GM12891 (cell line): Measurements from ENCODE around the gene LHFPL2.

Experiments
- DNase-seq: peaks from one replicate; pipeline ENCODE4 v3.0.0; 2011; ENCODE audit warnings: low spot score; ENCODE audit not compliant: insufficient read length
- FAIRE-seq: peaks from 2 replicates; lab custom pipeline; 2011; peaks lifted over from hg19 to GRCh38; lab: Jason Lieb, UNC
- PAX5 ChIP-seq: IDR thresholded peaks from 2 replicates; pipeline ENCODE4 v1.6.1; 2011; ENCODE audit warnings: low read length, moderate library complexity, mild to moderate bottlenecking; ENCODE audit not compliant: insufficient read depth, severe bottlenecking
- POLR2A ChIP-seq: IDR thresholded peaks from 2 replicates; pipeline ENCODE4 v1.6.1; 2011; ENCODE audit warnings: low read depth, low read length, control low read depth
- POLR2AphosphoS5 ChIP-seq: IDR thresholded peaks from 2 replicates; pipeline ENCODE4 v1.6.1; 2011; ENCODE audit warnings: low read depth, low read length, control low read depth
- POU2F2 ChIP-seq: IDR thresholded peaks from 2 replicates; pipeline ENCODE4 v1.6.1; 2011; ENCODE audit warnings: low read depth, mild to moderate bottlenecking, control low read depth, low read length, moderate library complexity
- SPI1 ChIP-seq: IDR thresholded peaks from 2 replicates; pipeline ENCODE4 v1.6.1; 2011; ENCODE audit warnings: low read depth, low read length, control low read depth
- TAF1 ChIP-seq: IDR thresholded peaks from 2 replicates; pipeline ENCODE4 v1.6.1; 2011; ENCODE audit warnings: low read depth, low read length, control low read depth

Gene LHFPL2

GRCh38 chr5:78600687-78601414 lies 47.7 kb downstream of the LHFPL2 start:
- DNase-seq (no peak), FAIRE-seq (no peak)
- TF ChIP-seq POU2F2 (no peak), PAX5 (no peak), POLR2A (no peak), SPI1 (no peak), POLR2AphosphoS5 (no peak), TAF1 (no peak)

GRCh38 chr5:78598973-78599372 lies 49.6 kb downstream of the LHFPL2 start:
- no peak for DNase-seq
- FAIRE-seq, result no peak
- TF ChIP-seq TAF1 (no peak), PAX5 (no peak), POU2F2 (no peak), POLR2A (no peak), SPI1 (no peak), POLR2AphosphoS5 (no peak)

- DNase-seq (no peak), FAIRE-seq (no peak)
- TF ChIP-seq SPI1, result no peak
- TF ChIP-seq POU2F2, result no peak
- TF ChIP-seq POLR2AphosphoS5, result no peak
- TF ChIP-seq PAX5, result no peak
- TF ChIP-seq TAF1, result no peak
- no peak for TF ChIP-seq POLR2A
These were observed 50.6 kb downstream of the LHFPL2 start for GRCh38 chr5:78597974-78598371.

GRCh38 chr5:78597068-78597973 lies 51.3 kb downstream of the LHFPL2 start:
- FAIRE-seq (no peak), DNase-seq (no peak)
- TF ChIP-seq SPI1 (no peak), POLR2A (no peak), TAF1 (no peak), POLR2AphosphoS5 (no peak), PAX5 (no peak), POU2F2 (no peak)

GRCh38 chr5:78595458-78595921 lies 53.1 kb downstream of the LHFPL2 start:
- DNase-seq (no peak), FAIRE-seq (no peak)
- TF ChIP-seq TAF1 (no peak), POU2F2 (no peak), PAX5 (peak; percentile 39), POLR2AphosphoS5 (no peak), POLR2A (no peak), SPI1 (no peak)

- FAIRE-seq, result peak; percentile 55
- TF ChIP-seq POLR2AphosphoS5, result no peak
- no peak for TF ChIP-seq POLR2A
- no peak for TF ChIP-seq SPI1
- TF ChIP-seq TAF1, result no peak
- no peak for TF ChIP-seq PAX5
These were observed 53.7 kb downstream of the LHFPL2 start for GRCh38 chr5:78594610-78595457.

GRCh38 chr5:78594021-78594420 lies 54.6 kb downstream of the LHFPL2 start:
- no peak for TF ChIP-seq PAX5
- TF ChIP-seq SPI1, result 0 out of 2 replicates have a peak, but pooled peaks have one; percentile 1
- no peak for TF ChIP-seq POLR2AphosphoS5
- no peak for TF ChIP-seq POLR2A
- TF ChIP-seq POU2F2, result no peak
- TF ChIP-seq TAF1, result no peak
- DNase-seq (no peak), FAIRE-seq (no peak)

More at GRCh38 chr5:78594610-78595457, 53.7 kb downstream of the LHFPL2 start:
- DNase-seq, result no peak

- DNase-seq (no peak), FAIRE-seq (no peak)
These were observed 55.1 kb downstream of the LHFPL2 start for GRCh38 chr5:78593465-78593864.

GRCh38 chr5:78592735-78593386 lies 55.7 kb downstream of the LHFPL2 start:
- DNase-seq (no peak), FAIRE-seq (no peak)
- TF ChIP-seq PAX5 (no peak), POLR2A (no peak), POLR2AphosphoS5 (no peak), POU2F2 (no peak), TAF1 (no peak), SPI1 (no peak)

More at GRCh38 chr5:78593465-78593864, 55.1 kb downstream of the LHFPL2 start:
- no peak for TF ChIP-seq SPI1
- no peak for TF ChIP-seq POLR2A
- no peak for TF ChIP-seq TAF1
- TF ChIP-seq POLR2AphosphoS5, result no peak
- TF ChIP-seq PAX5, result no peak
- TF ChIP-seq POU2F2, result no peak

- peak; percentile 20 for FAIRE-seq
- DNase-seq, result no peak
- no peak for TF ChIP-seq POLR2A
- 0 out of 2 replicates have a peak, but pooled peaks have one; percentile 47 for TF ChIP-seq POU2F2
- no peak for TF ChIP-seq POLR2AphosphoS5
- TF ChIP-seq SPI1, result peak; percentile 38
These were observed 56.4 kb downstream of the LHFPL2 start for GRCh38 chr5:78591972-78592700.
